Smooth muscle cell (in vitro differentiated cells): ENCODE data around the gene REL. TPM values are rescaled to one million over a fixed set of nuclear protein-coding genes. Genes with fewer than 3 reads are reported as not detected.
"Not testable (repeated sequence)": the region's sequence is repeated elsewhere in the genome, so short reads cannot be mapped to it uniquely, and the experiment has no call there.

Experiments
- DNase-seq: peaks from one replicate; lab custom pipeline; 2025; ENCODE audit not compliant: unreplicated experiment; lab: John Stamatoyannopoulos, UW
- H2AFZ ChIP-seq: fragments of 200-600 bp; sonication (generic); 2 replicates; pipeline ENCODE4 v1.6.0; 2016; ENCODE audit warnings: antibody characterized with exemption, low read depth, mild to moderate bottlenecking
- H3F3A ChIP-seq: fragments of 200-600 bp; sonication (generic); 2 replicates; pipeline ENCODE4 v1.6.0; 2017; ENCODE audit warnings: antibody characterized with exemption, low read depth
- H3K27ac ChIP-seq: fragments of 200-600 bp; sonication (generic); 2 replicates; pipeline ENCODE4 v1.5.1; 2016; ENCODE audit warnings: low read depth, mild to moderate bottlenecking
- H3K27me3 ChIP-seq: fragments of 200-600 bp; sonication (generic); 2 replicates; pipeline ENCODE4 v1.6.1; 2016; ENCODE audit warnings: low read depth, mild to moderate bottlenecking
- H3K36me3 ChIP-seq: fragments of 200-600 bp; sonication (generic); 2 replicates; pipeline ENCODE4 v1.5.1; 2016; ENCODE audit warnings: low read depth
- H3K4me1 ChIP-seq: fragments of 200-600 bp; sonication (generic); 2 replicates; pipeline ENCODE4 v1.5.1; 2016; ENCODE audit warnings: low read depth
- H3K4me2 ChIP-seq: fragments of 200-600 bp; sonication (generic); 2 replicates; pipeline ENCODE4 v1.6.0; 2016; ENCODE audit warnings: mild to moderate bottlenecking
- H3K4me3 ChIP-seq: fragments of 200-600 bp; sonication (generic); 2 replicates; pipeline ENCODE4 v1.5.1; 2016; ENCODE audit warnings: mild to moderate bottlenecking
- H3K79me2 ChIP-seq: fragments of 200-600 bp; sonication (generic); 2 replicates; pipeline ENCODE4 v1.6.0; 2016; ENCODE audit warnings: low read depth, mild to moderate bottlenecking
- H3K9ac ChIP-seq: fragments of 200-600 bp; sonication (generic); 2 replicates; pipeline ENCODE4 v1.6.0; 2016; ENCODE audit warnings: low read depth
- H3K9me3 ChIP-seq: fragments of 200-600 bp; sonication (generic); replicated peaks from 2 replicates; pipeline ENCODE4 v1.5.1; 2016; ENCODE audit warnings: low read depth
- H4K20me1 ChIP-seq: fragments of 200-600 bp; sonication (generic); 2 replicates; pipeline ENCODE4 v1.6.0; 2016; ENCODE audit warnings: low read depth
- CTCF ChIP-seq: fragments of 200-600 bp; sonication (generic); IDR thresholded peaks from 2 replicates; pipeline ENCODE4 v1.5.1; 2017; ENCODE audit warnings: borderline replicate concordance, mild to moderate bottlenecking, antibody characterized with exemption; ENCODE audit not compliant: insufficient read depth, poor library complexity, severe bottlenecking
- WGBS: methylation state at CpG from one replicate; pipeline ENCODE4 v1.1.7; 2016; ENCODE audit warnings: low lambda C conversion rate; 5-methylcytosine and 5-hydroxymethylcytosine counted together
- polyA plus RNA-seq: library from polyadenylated mRNA; unstranded; fragments of >200 nt; fragmentation: Nextera tagmentation; extraction: Ambion mirVana; gene quantifications from 2 replicates; pipeline ENCODE4 v1.2.1, GENCODE V29; 2016
- total RNA-seq: library from RNA; depleted of rRNA; stranded (reverse); fragments of >200 nt; gene quantifications from 2 replicates; pipeline ENCODE4 v1.2.3, GENCODE V29; 2014

Gene REL
- total and polyA plus RNA-seq, 2 experiments from 2014 or later: 2.3 to 15.3 TPM

DNA sequence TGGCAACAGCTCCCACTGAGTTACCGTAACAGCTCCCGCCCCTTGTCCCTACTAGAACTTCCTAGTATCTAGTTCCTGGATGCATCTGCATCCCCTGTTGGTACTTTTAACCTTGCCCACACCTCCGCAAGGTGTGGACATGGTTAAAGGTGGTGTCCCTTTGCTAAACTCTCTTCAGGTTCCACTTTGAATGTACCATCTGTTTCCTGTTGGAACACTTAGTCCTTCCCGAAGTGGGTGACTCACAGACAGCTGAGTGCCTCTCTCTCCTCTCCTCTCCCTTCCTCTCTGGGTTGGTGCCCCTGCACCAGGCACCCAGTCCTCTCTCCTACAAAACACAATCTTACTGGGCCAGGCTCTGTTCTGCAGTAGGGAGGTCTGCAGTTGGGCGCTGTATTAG lies 19.6 kb upstream of the REL start:
- Histone ChIP-seq H3K27ac (no peak overlapping the region), H3K79me2 (no peaks in the 10 kb centered on the region), H3K4me1 (no peaks in the 10 kb centered on the region), H3K36me3 (no peaks in the 10 kb centered on the region), H3K9ac (no peak overlapping the region), H3K4me2 (no peak overlapping the region), H3K27me3 (no peaks in the 10 kb centered on the region), H3K9me3 (no peaks in the 10 kb centered on the region), H4K20me1 (no peaks in the 10 kb centered on the region), H3F3A (no peaks in the 10 kb centered on the region), H2AFZ (no peak overlapping the region), H3K4me3 (no peak overlapping the region)
- no peak for DNase-seq
- TF ChIP-seq CTCF: no peak
- 94% methylated on average over 5 of the region's 5 CpGs for WGBS

DNA sequence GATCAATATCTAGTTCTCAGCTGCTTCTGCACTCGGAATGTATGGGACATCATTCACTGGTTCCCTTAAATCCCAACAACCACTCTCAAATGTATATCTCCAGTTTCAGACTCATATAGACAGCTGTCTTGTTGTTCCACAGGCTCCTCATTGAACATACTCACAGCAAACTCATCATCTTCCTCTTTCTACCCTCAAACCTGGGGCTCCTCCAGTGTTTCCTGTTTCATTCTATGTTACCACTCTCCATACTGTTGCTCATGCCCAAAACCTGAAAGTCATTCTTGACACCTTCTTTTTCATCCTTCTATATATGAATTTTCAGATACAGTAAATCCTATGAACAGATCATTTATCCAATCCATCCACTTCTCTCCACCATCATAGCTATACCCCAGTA lies 18.7 kb upstream of the REL start:
- Histone ChIP-seq H3K27ac (no peak overlapping the region), H3K36me3 (no peaks in the 10 kb centered on the region), H3F3A (no peaks in the 10 kb centered on the region), H3K27me3 (no peaks in the 10 kb centered on the region), H3K4me2 (no peak overlapping the region), H2AFZ (no peak overlapping the region), H3K79me2 (no peaks in the 10 kb centered on the region), H4K20me1 (no peaks in the 10 kb centered on the region), H3K4me1 (no peaks in the 10 kb centered on the region), H3K9ac (no peak overlapping the region), H3K4me3 (no peak overlapping the region), H3K9me3 (no peaks in the 10 kb centered on the region)
- TF ChIP-seq CTCF: no peak
- 88% methylated on average over 1 of the region's 1 CpG for WGBS
- no peak for DNase-seq

DNA sequence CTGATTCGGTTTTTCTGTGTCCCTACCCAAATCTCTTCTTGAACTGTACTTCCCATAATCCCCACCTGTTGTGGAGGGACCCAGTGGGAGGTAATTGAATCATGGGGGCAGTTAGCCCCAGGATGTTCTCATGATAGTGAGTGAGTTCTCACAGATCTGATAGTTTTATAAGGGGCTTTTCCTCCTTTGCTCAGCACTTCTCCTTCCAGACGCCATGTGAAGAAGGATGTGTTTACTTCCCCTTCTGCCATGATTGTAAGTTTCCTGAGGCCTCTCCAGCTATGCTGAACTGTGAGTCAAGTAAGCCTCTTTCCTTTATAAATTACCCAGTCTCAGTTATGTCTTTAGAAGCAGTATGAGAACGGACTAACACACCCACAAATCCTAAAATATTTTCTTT lies 16.0 kb upstream of the REL start:
- not testable (repeated sequence) for H3K9ac ChIP-seq, H3K36me3 ChIP-seq, H3K27ac ChIP-seq, H3K79me2 ChIP-seq, H4K20me1 ChIP-seq, H3K4me2 ChIP-seq, H3K27me3 ChIP-seq, DNase-seq, H3K9me3 ChIP-seq, H3K4me1 ChIP-seq, H3K4me3 ChIP-seq, H2AFZ ChIP-seq, H3F3A ChIP-seq
- 91% methylated on average over 3 of the region's 3 CpGs for WGBS

DNA sequence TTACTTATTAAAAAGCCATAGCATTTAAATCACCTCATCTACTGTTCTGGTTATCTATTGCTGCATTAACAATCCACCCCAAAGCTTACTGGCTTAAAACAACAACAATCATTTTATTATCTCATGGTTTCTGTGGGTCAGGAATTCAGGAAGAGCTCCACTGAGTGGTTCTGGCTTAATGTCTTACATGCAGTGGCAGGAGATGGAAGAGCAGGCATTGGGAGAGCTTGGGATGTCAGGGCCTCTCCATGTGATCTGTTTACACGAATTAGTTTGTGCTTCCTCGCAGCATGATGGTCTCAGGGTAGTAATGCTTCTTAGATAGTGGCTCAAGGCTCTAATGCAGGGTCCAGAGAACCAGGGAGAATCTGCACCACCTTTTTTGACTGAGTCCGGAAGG lies 14.4 kb upstream of the REL start:
- DNase-seq: no peak
- Histone ChIP-seq H3K4me1 (no peaks in the 10 kb centered on the region), H3K4me3 (no peak overlapping the region), H3K36me3 (no peaks in the 10 kb centered on the region), H3K79me2 (no peaks in the 10 kb centered on the region), H2AFZ (no peak overlapping the region), H3K27ac (no peak overlapping the region), H3K9me3 (no peaks in the 10 kb centered on the region), H4K20me1 (no peaks in the 10 kb centered on the region), H3K9ac (no peak overlapping the region), H3K4me2 (no peak overlapping the region), H3K27me3 (no peaks in the 10 kb centered on the region), H3F3A (no peaks in the 10 kb centered on the region)
- no peak for TF ChIP-seq CTCF
- WGBS: 63% methylated on average over 3 of the region's 3 CpGs
